ENCODE results near the gene DCAF5.
"Not testable (repeated sequence)": the region's sequence is repeated elsewhere in the genome, so short reads cannot be mapped to it uniquely, and the experiment has no call there.

DCAF5 gene

GRCh38 chr14:69094481-69094880 lies 58.4 kb downstream of the DCAF5 start:
- DNase-seq (ENCODE audit: low spot score), result no peak

- DNase-seq (ENCODE audit: low spot score), result peak; percentile 65
These were observed 59.1 kb downstream of the DCAF5 start for GRCh38 chr14:69093631-69094421.

DNA sequence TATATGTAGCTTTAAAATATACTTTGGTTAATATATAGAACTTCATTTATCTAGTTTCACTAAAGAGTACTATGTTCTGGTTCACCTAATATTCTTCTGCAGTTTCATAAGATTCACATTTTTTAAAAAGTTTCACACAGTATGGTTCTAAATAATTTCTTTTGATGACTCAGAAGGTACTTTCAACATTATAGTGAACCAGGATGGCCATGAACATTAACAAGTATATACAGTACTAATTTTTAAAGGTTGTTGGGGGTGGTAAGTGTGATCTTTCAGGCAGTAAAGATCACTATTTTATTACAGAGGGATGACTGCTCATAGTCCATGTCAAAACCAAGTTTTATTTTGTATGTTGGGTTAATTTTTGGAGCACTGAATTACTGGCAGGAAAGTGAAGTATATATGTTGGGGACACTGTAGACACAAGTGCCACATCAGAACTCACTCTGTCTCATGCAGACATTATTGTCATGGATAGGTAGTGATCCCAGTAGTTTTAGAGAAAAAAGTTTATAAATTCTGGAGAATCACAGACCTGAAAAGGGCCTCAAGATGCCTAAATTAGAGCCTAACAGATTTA lies 60.0 kb downstream of the DCAF5 start:
- DNase-seq (ENCODE audit: low spot score), result no peak

DNA sequence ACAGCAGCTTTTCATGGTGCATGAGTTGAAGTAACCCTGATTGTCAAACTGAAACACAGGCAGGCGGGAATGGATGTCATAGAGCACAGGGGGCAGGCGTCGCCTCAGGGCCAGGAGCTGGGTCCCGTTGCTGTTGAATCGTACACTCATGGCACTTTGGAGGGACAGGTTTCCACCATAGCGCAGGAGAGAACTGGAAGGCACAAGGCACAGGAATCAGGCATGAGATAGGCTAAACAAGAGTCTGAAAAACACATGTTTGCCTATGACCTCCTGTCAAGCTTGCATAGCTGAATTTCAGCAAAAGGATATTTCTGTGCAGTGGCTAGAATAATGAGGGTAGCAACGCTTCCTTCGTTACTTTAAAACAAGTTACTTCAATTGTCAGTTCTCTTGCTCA lies 61.2 kb downstream of the DCAF5 start:
- no peak for DNase-seq (ENCODE audit: low spot score)

DNA sequence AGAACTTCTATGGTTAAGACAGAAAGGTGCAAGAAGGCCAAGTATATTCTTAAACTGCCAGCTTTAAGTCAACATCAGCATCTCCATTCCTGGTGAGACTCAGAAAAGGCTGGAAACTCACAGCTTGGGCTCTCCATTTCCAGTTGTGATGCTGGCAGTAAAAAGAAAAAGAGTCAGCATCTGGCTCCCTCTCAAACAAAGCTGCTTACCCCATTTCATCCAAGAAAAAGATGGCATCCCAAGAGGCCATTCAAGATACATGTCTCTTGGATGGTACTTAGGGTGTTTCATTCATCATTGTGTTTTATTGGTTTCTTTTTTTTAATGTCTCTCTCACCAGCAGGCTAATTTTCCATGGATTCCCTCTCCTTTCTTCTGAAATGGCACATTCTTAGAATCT lies 61.9 kb downstream of the DCAF5 start:
- DNase-seq (ENCODE audit: low spot score), result no peak

DNA sequence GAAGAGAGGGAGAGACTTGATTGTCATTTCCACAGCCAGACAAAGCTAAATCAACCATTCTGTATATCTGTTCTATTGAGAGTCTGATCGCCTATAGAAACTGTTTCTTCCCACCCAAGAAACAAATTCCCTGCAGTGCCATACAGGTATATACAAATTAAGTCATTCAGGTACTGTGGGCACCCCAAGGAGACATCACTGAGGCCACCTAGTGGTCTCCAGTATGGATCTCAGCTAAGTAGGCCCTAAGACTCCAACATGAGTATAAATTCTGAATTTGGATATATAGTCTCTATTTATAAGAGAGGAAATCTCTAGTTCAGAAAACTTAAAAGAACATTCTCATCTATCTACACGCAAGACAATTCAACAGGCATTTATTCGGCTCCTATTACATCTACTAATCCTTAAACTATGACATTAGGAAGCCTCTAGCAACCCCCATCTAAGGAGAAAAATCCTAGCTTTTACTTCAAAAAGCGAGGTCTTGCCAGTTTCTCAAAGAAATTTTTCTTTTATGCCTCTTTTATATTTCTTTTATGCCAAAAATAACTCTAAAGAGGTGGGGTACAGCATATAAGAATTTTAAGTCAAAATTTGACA lies 62.6 kb downstream of the DCAF5 start:
- peak; percentile 46 for DNase-seq (ENCODE audit: low spot score)

DNA sequence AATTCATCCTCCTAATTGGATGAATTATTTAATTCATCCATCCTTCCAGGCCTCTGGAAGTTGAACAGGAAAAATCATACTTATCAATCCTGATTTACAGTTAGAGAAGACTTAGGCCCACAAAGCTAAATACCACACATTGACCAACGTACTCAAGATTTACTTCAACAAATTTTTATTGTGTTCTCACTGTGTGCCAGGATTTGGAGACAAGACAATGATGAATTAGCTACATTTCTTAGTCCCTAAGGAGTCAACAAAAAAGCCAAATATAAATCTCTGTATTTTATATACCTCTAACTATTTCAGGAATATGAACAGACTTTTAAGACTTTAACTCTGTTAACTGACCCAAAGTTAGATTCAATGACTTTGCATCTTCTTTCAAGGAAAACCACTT lies 63.9 kb downstream of the DCAF5 start:
- DNase-seq (ENCODE audit: low spot score), result no peak

GRCh38 chr14:69088586-69088985 lies 64.3 kb downstream of the DCAF5 start:
- no peak for DNase-seq (ENCODE audit: low spot score)

DNA sequence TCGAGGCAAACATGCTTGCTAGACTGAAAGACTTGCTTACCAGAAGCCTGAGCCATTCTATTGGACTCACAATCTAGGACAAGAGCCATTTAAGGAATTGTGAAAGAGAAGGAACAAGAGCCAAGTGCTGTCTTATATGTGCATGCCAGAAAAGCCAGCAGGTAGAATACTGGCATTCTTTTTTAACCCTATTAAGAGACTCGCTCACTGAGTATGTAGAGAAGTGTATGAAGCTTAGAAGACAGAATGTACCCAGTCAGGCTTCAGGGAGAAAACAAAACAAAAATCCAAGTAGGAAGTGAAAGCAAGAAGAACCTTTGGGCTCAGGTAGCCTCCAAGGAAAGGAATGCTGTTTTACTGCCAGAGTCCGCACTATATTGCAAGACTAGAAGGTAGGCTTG lies 65.9 kb downstream of the DCAF5 start:
- DNase-seq (ENCODE audit: low spot score), result peak; percentile 74

GRCh38 chr14:69086537-69086936 lies 66.4 kb downstream of the DCAF5 start:
- DNase-seq (ENCODE audit: low spot score), result no peak

DNA sequence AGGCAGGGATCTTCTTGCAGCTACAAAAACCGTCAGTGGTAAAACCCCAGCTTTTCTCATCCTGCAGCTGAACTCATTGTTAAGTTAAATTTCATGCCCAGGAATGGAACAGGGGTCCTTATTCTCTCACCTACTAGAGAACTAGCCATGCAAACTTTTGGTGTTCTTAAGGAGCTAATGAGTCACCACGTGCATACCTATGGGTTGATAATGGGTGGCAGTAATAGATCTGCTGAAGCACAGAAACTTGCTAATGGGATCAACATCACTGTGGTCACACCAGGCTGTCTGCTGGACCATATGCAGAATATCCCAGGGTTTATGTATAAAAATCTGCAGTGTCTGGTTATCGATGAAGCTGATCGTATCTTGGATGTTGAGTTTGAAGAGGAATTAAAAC lies 68.9 kb downstream of the DCAF5 start:
- no peak for DNase-seq (ENCODE audit: low spot score)

- DNase-seq (ENCODE audit: low spot score), result no peak
These were observed 69.7 kb downstream of the DCAF5 start for GRCh38 chr14:69083181-69083580.

DNA sequence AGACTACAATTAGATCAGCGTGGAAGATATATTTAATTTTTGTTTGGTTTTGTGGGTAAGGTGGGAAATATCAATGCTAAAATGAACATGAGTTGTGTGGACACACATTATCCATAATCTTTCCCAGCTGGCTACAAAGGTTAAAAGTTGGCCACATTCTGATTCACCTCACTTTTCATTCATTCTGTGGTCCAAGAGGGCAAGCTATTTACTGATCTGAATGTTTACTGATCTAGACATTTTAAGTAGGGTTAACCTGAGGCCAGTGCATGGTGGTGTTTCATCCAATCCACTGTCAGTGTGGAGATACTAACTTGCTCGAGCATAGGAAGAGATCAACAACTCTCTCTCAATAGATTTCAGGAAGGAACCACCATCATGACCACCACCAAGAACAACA lies 71.6 kb downstream of the DCAF5 start:
- no peak for DNase-seq (ENCODE audit: low spot score)

DNA sequence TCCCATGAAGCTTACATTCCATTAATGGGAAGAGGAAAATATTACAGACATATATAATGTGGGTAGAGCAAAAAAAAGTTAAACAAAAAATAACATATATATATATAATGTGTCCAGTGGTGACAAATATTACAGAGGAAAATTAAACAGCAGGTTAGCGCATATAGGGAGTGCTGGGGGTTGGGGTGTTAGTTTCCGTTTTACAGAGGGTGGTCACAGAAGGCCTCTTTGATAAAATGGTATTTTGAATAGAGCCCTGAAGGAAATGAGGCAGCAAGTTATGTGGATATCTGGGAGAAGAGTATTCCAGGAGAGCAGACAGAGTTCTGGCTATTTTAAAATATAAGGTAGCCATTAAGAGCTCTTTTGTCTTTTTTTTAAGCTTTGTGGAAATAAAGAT lies 73.2 kb downstream of the DCAF5 start:
- DNase-seq (ENCODE audit: low spot score), result no peak

DNA sequence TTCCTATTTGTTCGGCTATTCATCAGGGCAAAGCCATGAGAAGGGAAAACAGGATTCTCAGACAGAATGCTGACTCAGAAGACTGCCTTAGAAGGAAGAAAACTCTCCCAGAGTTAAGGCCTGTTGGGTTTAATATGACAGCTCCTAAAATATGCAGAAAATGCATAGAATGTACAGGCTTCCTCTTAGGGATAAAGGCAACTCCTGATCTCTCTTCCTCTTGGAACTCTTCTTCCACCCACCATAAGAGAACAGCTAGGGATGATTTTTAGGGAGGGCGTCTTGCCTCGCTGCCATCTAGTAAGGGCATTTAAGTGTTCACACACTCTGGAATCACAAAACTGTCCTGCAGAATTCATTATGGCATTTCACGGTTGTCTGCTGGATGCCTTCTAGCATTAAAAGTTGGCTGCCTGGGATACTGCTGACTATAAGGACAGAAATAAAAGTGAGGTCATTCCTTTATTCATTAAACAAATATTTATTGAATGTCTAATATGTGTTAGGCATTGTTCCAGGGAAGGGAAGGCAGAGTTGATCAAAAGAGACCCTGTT lies 73.7 kb downstream of the DCAF5 start:
- DNase-seq (ENCODE audit: low spot score), result no peak

DNA sequence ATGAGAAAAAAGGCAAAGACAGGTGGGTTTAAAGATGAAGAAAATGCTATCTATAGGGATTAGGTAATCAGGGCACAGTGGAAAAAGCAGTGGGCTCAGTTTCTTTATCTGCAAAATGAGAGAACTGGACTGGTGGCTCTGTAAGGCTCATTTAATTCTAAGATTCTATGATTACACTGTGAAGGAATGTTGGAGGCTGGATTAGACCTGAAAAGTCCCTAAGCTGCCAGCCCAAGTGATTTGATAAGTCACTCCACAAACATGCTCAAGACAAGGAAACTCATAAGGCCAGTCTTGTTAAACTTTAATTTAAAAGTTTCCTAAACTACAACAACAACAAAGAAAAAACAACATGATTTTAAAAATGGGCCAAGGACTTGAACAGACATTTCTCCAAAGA lies 75.1 kb downstream of the DCAF5 start:
- no peak for DNase-seq (ENCODE audit: low spot score)

- DNase-seq (ENCODE audit: low spot score), result not testable (repeated sequence)
These were observed 75.7 kb downstream of the DCAF5 start for GRCh38 chr14:69077185-69077584.

DNA sequence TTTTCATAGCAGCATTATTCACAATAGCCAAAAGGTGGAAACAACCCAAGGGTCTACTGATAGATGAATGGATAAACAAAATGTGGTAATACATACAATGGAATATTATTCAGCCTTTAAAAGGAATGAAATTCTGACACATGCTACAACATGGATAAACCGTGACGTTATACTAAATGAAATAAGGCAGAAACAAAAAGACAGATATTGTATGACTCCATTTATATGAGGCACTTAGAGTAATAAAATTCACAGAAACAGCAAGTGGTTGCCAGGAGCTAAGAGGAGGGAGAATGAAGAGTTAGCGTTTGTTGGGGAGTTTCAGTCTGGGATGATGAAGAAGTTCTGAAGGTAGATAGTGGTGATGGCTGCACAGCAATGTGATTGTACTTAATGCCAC lies 76.6 kb downstream of the DCAF5 start:
- no peak for DNase-seq (ENCODE audit: low spot score)

- DNase-seq (ENCODE audit: low spot score), result no peak
These were observed 79.0 kb downstream of the DCAF5 start for GRCh38 chr14:69073915-69074314.

DNA sequence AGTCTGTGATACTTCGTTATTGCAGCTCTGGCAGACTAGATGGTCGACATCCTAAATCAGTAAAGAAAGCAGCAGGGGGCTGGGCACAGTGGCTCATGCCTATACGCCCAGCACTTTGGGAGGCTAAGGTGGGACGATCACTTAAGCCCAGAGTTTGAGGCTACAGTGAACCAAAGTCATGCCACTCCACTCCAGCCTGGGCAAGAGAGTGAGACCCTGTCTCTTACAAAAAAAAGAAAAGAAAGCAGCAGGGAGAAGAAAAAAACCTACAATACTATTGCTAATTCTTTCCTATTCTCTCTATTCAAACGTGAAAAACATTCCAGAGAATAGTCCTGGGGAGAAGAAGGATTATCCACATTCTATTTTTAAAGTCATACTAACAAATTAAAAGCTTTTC lies 79.5 kb downstream of the DCAF5 start:
- DNase-seq (ENCODE audit: low spot score), result no peak

GRCh38 chr14:69072584-69072983 lies 80.3 kb downstream of the DCAF5 start:
- no peak for DNase-seq (ENCODE audit: low spot score)

- DNase-seq (ENCODE audit: low spot score), result no peak
These were observed 84.0 kb downstream of the DCAF5 start for GRCh38 chr14:69068744-69069421.
